ENCODE results near the gene GSN. TPM values are rescaled to one million over a fixed set of nuclear protein-coding genes. Genes with fewer than 3 reads are reported as not detected.

The GSN gene
- total and polyA plus RNA-seq, 7 donors = 140 to 490 (median 210) TPM

DNA sequence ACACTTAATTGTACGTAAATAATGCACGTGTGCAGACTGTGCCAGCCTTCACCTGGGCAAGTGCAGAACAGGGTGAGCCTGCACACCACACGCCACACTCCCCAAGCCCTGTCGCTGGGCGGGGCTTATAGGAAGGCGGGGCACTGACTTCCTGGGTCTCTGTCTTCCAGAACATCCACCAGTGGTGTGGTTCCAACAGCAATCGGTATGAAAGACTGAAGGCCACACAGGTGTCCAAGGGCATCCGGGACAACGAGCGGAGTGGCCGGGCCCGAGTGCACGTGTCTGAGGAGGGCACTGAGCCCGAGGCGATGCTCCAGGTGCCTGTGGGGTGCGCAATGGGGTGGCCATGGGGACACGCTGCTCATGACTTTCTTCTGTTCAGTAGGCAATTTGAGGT lies 44.2 kb downstream of the GSN start:
- no peak for DNase-seq
- Histone ChIP-seq H3K9me3 (no peaks in the 10 kb centered on the region), H3K27me3 (ENCODE audit: insufficient read depth in 3 of 3, low read length in 2 of 3) (no peaks in the 10 kb centered on the region), H3K4me1 (no peaks in the 10 kb centered on the region), H3K4me3 (no peak overlapping the region), H3K27ac (no peak overlapping the region), H3K36me3 (ENCODE audit: insufficient read depth in 1 of 2, low read depth in 1 of 2) (peaks cover 3 to 98% of the 10 kb centered on the region in 2 donors)
- ATAC-seq = no peak
- WGBS, 3 donors = 86 to 91% (median 87%) methylated on average over 17 of the region's 17 CpGs
- TF ChIP-seq, protein P1, sequence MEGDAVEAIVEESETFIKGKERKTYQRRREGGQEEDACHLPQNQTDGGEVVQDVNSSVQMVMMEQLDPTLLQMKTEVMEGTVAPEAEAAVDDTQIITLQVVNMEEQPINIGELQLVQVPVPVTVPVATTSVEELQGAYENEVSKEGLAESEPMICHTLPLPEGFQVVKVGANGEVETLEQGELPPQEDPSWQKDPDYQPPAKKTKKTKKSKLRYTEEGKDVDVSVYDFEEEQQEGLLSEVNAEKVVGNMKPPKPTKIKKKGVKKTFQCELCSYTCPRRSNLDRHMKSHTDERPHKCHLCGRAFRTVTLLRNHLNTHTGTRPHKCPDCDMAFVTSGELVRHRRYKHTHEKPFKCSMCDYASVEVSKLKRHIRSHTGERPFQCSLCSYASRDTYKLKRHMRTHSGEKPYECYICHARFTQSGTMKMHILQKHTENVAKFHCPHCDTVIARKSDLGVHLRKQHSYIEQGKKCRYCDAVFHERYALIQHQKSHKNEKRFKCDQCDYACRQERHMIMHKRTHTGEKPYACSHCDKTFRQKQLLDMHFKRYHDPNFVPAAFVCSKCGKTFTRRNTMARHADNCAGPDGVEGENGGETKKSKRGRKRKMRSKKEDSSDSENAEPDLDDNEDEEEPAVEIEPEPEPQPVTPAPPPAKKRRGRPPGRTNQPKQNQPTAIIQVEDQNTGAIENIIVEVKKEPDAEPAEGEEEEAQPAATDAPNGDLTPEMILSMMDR (IDR thresholded peaks at IDR 0.05) = no peak
- intact Hi-C loops (cut with DNase I) = loop anchor here in 1 of 2 donors (5.0 kb wide), 1 partner anchor 60 kb away; no protein-coding TSS in a partner anchor

DNA sequence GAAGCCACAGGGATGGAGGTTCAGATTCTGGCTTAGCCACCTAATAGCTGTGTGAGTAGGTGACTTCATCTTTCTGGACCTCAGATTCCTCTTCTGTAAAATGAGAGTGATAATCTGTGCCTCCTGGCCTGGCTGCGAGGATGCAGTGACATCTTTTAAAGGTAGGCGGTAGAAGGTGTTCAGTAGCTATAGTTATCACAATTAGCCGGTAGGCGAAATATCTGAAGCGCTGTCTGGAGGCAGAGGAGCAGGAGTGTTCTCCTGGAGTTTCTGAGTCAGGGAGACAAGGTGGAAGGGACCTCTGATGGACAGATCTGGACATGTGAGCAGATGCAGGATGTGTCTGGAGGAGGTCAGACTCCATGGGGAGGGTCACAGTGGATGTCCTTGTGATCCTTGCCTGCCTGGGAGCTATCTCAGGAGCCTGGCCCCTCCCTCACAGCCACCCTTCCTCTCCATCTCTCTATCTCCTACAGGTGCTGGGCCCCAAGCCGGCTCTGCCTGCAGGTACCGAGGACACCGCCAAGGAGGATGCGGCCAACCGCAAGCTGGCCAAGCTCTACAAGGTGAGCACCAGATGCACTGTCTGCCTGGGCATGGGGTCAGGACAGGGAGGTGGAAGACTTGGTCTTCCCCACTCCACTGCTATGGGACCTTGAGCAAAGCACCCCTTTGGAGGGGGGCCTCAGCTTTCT lies 45.6 kb downstream of the GSN start:
- Histone ChIP-seq H3K4me1 (no peaks in the 10 kb centered on the region), H3K9me3 (no peaks in the 10 kb centered on the region), H3K27ac (no peak overlapping the region), H3K36me3 (ENCODE audit: insufficient read depth in 1 of 2, low read depth in 1 of 2) (peaks cover 3 to 98% of the 10 kb centered on the region in 2 donors), H3K27me3 (ENCODE audit: insufficient read depth in 3 of 3, low read length in 2 of 3) (no peaks in the 10 kb centered on the region), H3K4me3 (no peak overlapping the region)
- DNase-seq (no peak), ATAC-seq (no peak)
- TF ChIP-seq, protein P1 (IDR thresholded peaks at IDR 0.05) = no peak
- WGBS, 3 donors = 94 to 98% (median 97%) methylated on average over 10 of the region's 10 CpGs
- intact Hi-C loops (cut with DNase I) = loop anchor here in 1 of 2 donors (5.0 kb wide), 1 partner anchor 61 kb away; no protein-coding TSS in a partner anchor

DNA sequence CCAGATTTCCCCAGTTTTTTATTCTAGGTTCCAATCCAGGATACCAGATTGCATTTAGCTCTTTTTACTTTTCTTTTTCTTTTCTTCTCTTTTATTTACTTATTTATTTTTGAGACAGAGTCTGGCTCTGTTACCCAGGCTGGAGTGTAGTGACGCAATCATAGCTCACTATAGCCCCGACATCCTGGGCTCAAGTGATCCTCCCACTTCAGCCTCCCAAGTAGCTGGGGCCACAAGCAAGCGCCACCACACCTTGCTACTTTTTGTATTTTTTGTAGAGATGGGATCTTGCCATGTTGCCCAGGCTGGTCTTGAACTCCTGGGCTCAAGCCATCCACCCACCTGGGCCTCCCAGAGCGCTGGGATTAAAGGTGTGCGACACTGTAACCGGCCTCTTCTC lies 48.4 kb downstream of the GSN start:
- no peak overlapping the region for H3K4me3 ChIP-seq
- TF ChIP-seq, protein P1 (IDR thresholded peaks at IDR 0.05) = no peak
- intact Hi-C loops (cut with DNase I) = loop anchor here (5.0 kb wide), 1 partner anchor 104 kb away; no protein-coding TSS in a partner anchor
- peaks cover 5% of the 10 kb centered on the region for H3K4me1 ChIP-seq
- 93 to 99% (median 95%) methylated on average over 6 of the region's 6 CpGs for WGBS, 3 donors
- H3K27me3 ChIP-seq (ENCODE audit: insufficient read depth in 3 of 3, low read length in 2 of 3) = no peaks in the 10 kb centered on the region
- no peaks in the 10 kb centered on the region for H3K9me3 ChIP-seq
- H3K36me3 ChIP-seq (ENCODE audit: insufficient read depth in 1 of 2, low read depth in 1 of 2) = peaks cover 0 to 95% of the 10 kb centered on the region in 2 donors
- peak overlapping the region; percentile 33 for H3K27ac ChIP-seq
- DNase-seq (no peak), ATAC-seq (no peak)

DNA sequence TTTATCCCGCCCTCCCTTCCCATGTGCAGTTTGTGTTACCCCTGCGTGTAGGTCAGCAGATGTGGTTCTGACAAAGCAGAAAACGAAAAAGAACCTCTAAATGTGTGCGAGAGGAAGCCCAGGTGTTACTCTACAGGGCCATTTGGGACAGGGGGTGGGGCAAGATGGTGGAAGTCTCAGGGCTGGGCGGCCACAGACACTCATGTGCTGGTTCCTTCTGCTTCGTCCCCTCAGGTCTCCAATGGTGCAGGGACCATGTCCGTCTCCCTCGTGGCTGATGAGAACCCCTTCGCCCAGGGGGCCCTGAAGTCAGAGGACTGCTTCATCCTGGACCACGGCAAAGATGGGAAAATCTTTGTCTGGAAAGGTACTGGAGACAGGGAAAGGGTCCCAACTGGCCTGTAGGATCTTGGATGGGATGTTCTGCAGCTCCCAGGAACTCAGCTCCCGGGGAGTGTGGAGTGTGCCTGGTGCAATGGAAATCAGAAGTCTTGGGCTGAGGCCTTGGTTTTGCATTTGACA lies 49.0 kb downstream of the GSN start:
- Histone ChIP-seq H3K9me3 (no peaks in the 10 kb centered on the region), H3K27ac (peak overlapping the region; percentile 33), H3K27me3 (ENCODE audit: insufficient read depth in 3 of 3, low read length in 2 of 3) (no peaks in the 10 kb centered on the region), H3K36me3 (ENCODE audit: insufficient read depth in 1 of 2, low read depth in 1 of 2) (peaks cover 0 to 95% of the 10 kb centered on the region in 2 donors), H3K4me1 (peaks cover 5% of the 10 kb centered on the region), H3K4me3 (no peak overlapping the region)
- intact Hi-C loops (cut with DNase I) = loop anchor here (1.0 to 5.0 kb wide), 2 partner anchors 60 to 105 kb away; no protein-coding TSS in a partner anchor
- TF ChIP-seq, protein P1 (IDR thresholded peaks at IDR 0.05) = no peak
- ATAC-seq (no peak), DNase-seq (no peak)
- WGBS, 3 donors = 84 to 91% (median 87%) methylated on average over 11 of the region's 11 CpGs
